ENCODE results near the gene GTF2A2.

DNA sequence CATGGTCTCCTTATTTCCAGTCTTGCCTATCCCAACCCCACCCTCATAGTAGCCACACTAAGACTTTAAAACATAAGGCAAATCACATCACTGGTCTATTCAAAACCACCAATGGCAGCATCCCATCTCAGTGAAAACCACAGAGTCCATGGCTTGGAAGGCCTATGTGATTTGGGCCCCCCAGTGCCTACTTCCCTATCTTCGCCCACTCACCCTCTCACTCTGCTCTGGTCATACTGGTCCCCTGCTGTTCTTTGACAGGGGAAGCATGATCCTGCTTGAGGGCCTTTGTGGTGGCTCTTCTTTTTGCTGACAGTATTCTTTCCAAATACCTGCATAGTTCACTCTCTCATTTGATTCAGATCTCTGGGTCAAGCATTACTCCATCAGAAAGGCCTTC lies 3.3 kb downstream of the GTF2A2 start:
- TF ChIP-seq, protein P1, sequence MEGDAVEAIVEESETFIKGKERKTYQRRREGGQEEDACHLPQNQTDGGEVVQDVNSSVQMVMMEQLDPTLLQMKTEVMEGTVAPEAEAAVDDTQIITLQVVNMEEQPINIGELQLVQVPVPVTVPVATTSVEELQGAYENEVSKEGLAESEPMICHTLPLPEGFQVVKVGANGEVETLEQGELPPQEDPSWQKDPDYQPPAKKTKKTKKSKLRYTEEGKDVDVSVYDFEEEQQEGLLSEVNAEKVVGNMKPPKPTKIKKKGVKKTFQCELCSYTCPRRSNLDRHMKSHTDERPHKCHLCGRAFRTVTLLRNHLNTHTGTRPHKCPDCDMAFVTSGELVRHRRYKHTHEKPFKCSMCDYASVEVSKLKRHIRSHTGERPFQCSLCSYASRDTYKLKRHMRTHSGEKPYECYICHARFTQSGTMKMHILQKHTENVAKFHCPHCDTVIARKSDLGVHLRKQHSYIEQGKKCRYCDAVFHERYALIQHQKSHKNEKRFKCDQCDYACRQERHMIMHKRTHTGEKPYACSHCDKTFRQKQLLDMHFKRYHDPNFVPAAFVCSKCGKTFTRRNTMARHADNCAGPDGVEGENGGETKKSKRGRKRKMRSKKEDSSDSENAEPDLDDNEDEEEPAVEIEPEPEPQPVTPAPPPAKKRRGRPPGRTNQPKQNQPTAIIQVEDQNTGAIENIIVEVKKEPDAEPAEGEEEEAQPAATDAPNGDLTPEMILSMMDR (IDR thresholded peaks at IDR 0.05), result no peak
- TF ChIP-seq EZH2 (IDR thresholded peaks at IDR 0.05; ENCODE audit: borderline replicate concordance, insufficient read depth, low read depth, low read length, poor library complexity, severe bottlenecking), result no peak

Data from B cell (primary cell).